Chondrocyte (in vitro differentiated cells): ENCODE data around the gene GNGT2. TPM values are rescaled to one million over a fixed set of nuclear protein-coding genes. Genes with fewer than 3 reads are reported as not detected.

Experiments used
- DNase-seq: peaks from one replicate; pipeline ENCODE4 v3.0.0; 2021; ENCODE audit warnings: mixed read lengths, low spot score
- H3K27ac Mint-ChIP-seq: one replicate; pipeline ENCODE4 v1.8.0; 2021; ENCODE audit warnings: mild to moderate bottlenecking, moderate library complexity, mixed read lengths; ENCODE audit not compliant: unreplicated experiment
- H3K27me3 Mint-ChIP-seq: 2 replicates; pipeline ENCODE4 v1.8.0; 2021; ENCODE audit warnings: low read depth, mixed read lengths
- H3K36me3 Mint-ChIP-seq: 2 replicates; pipeline ENCODE4 v1.8.0; 2021; ENCODE audit warnings: low read depth, mixed read lengths
- H3K4me1 Mint-ChIP-seq: 2 replicates; pipeline ENCODE4 v1.8.0; 2021; ENCODE audit warnings: low read depth, mild to moderate bottlenecking, mixed read lengths
- H3K4me3 Mint-ChIP-seq: one replicate; pipeline ENCODE4 v1.8.0; 2021; ENCODE audit warnings: mild to moderate bottlenecking, moderate library complexity, mixed read lengths; ENCODE audit not compliant: unreplicated experiment
- H3K9me3 Mint-ChIP-seq: 2 replicates; pipeline ENCODE4 v1.8.0; 2021; ENCODE audit warnings: low read depth, mixed read lengths
- long read RNA-seq: library from polyadenylated mRNA; stranded (forward); transcript quantifications from one replicate; pipeline ENCODE4 v2.0.0, GENCODE V29; 2021
- total RNA-seq: library from RNA; stranded (reverse); gene quantifications from 3 replicates; pipeline ENCODE4 v1.2.1, GENCODE V29; 2021
- TF ChIP-seq, protein P1 (sequence below): fragments of 200-600 bp; sonication (generic); IDR thresholded peaks from 2 replicates; pipeline ENCODE4 v1.5.0; 2021; ENCODE audit warnings: antibody characterized with exemption, mild to moderate bottlenecking, moderate library complexity

GNGT2 gene
- total RNA-seq = not detected in 3 replicates
- long read RNA-seq = 0 reads

- Mint-ChIP-seq H3K4me1 (peaks cover 13% of the 10 kb centered on the region), H3K27ac (no peak within 1 kb of the TSS), H3K36me3 (no peaks in the 10 kb centered on the region), H3K27me3 (peaks cover 8% of the 10 kb centered on the region), H3K4me3 (no peak within 1 kb of the TSS), H3K9me3 (no peaks in the 10 kb centered on the region)
- no peak for DNase-seq
- TF ChIP-seq, protein P1, sequence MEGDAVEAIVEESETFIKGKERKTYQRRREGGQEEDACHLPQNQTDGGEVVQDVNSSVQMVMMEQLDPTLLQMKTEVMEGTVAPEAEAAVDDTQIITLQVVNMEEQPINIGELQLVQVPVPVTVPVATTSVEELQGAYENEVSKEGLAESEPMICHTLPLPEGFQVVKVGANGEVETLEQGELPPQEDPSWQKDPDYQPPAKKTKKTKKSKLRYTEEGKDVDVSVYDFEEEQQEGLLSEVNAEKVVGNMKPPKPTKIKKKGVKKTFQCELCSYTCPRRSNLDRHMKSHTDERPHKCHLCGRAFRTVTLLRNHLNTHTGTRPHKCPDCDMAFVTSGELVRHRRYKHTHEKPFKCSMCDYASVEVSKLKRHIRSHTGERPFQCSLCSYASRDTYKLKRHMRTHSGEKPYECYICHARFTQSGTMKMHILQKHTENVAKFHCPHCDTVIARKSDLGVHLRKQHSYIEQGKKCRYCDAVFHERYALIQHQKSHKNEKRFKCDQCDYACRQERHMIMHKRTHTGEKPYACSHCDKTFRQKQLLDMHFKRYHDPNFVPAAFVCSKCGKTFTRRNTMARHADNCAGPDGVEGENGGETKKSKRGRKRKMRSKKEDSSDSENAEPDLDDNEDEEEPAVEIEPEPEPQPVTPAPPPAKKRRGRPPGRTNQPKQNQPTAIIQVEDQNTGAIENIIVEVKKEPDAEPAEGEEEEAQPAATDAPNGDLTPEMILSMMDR = no peak
Observed at GRCh38 chr17:49210158-49211029, at the start of gene GNGT2, which contains the start of gene ABI3. Gene GNGT2 (minus strand): TSS chr17:49210574. CDS start chr17:49207422, 3,152 bp downstream. Gene ABI3 (plus strand): TSS chr17:49210707. CDS start chr17:49210725, 18 bp downstream.

GRCh38 chr17:49259663-49260010, 49.3 kb upstream of the GNGT2 start:
- no peaks in the 10 kb centered on the region for H3K9me3 Mint-ChIP-seq
- no peaks in the 10 kb centered on the region for H3K27me3 Mint-ChIP-seq
- TF ChIP-seq, protein P1 = no peak
- H3K4me1 Mint-ChIP-seq = peaks cover 17% of the 10 kb centered on the region
- no peak for DNase-seq
- H3K4me3 Mint-ChIP-seq = peak overlapping the region; percentile 73
- H3K36me3 Mint-ChIP-seq = no peaks in the 10 kb centered on the region
- peak overlapping the region; percentile 90 for H3K27ac Mint-ChIP-seq

GRCh38 chr17:49258394-49258793, 48.0 kb upstream of the GNGT2 start:
- no peak for DNase-seq
- Mint-ChIP-seq H3K9me3 (no peaks in the 10 kb centered on the region), H3K4me1 (peaks cover 16% of the 10 kb centered on the region), H3K36me3 (no peaks in the 10 kb centered on the region), H3K27me3 (no peaks in the 10 kb centered on the region), H3K4me3 (no peak overlapping the region), H3K27ac (no peak overlapping the region)
- TF ChIP-seq, protein P1 = no peak

- Mint-ChIP-seq H3K4me1 (peaks cover 4% of the 10 kb centered on the region), H3K36me3 (no peaks in the 10 kb centered on the region), H3K27ac (no peak overlapping the region), H3K4me3 (no peak overlapping the region), H3K9me3 (no peaks in the 10 kb centered on the region), H3K27me3 (no peaks in the 10 kb centered on the region)
- no peak for DNase-seq
- TF ChIP-seq, protein P1 = no peak
Observed at GRCh38 chr17:49255125-49255524, 44.8 kb upstream of the GNGT2 start.

DNA sequence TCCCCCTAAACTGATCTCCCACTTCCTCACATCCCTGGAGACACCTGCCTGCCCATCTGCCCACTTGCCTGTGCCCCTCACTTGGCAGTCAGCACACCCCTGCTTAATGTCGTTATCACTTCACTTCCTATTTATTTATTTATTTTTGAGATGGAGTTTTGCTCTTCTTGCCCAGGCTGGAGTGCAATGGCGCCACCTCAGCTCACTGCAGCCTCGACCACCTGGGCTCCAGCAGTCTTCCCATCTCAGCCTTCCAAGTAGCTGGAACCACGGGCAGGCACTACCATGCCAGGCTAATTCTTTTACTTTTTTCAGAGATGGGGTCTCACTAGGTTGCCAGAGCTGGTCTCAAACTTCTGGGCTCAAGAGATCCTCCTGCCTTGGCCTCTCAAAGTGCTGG, 43.7 kb upstream of the GNGT2 start:
- no peaks in the 10 kb centered on the region for H3K27me3 Mint-ChIP-seq

More for the DNA sequence above, 43.7 kb upstream of the GNGT2 start:
- no peaks in the 10 kb centered on the region for H3K9me3 Mint-ChIP-seq
- peaks cover 11% of the 10 kb centered on the region for H3K4me1 Mint-ChIP-seq
- no peaks in the 10 kb centered on the region for H3K36me3 Mint-ChIP-seq
- TF ChIP-seq, protein P1 = no peak
- no peak overlapping the region for H3K27ac Mint-ChIP-seq
- no peak for DNase-seq
- H3K4me3 Mint-ChIP-seq = no peak overlapping the region
